OCI-LY7 (cell line): ENCODE results near the gene ANKRA2. TPM values are rescaled to one million over a fixed set of nuclear protein-coding genes. Genes with fewer than 3 reads are reported as not detected.

Experiments used
- BruUV-seq: library from RNA; stranded (reverse); fragments of 400-500 nt; replicated peaks from 2 replicates; lab custom pipeline; 2021; lab: Mats Ljungman, UMichigan
- CTCF ChIA-PET: fragments of 300-600 bp; sonication (Branson Sonifier 250); formaldehyde crosslinking; loops from one replicate; lab custom pipeline; 2022; ENCODE audit warnings: antibody characterized with exemption; ENCODE audit not compliant: unreplicated experiment; lab: Charles Lee
- POLR2A ChIA-PET: fragments of 300-600 bp; sonication (Branson Sonifier 250); formaldehyde crosslinking; loops from one replicate; lab custom pipeline; 2022; ENCODE audit warnings: antibody characterized with exemption; lab: Charles Lee
- DNase-seq: peaks from one replicate; pipeline ENCODE4 v3.0.0-alpha.2; 2015; ENCODE audit warnings: low spot score
- H2AFZ ChIP-seq: fragments of 200-600 bp; sonication (generic), shearing (Covaris generic); 2 replicates; pipeline ENCODE4 v1.6.1; 2014; ENCODE audit warnings: mild to moderate bottlenecking, antibody characterized with exemption, low read length, moderate library complexity
- H3K27ac ChIP-seq: fragments of 200-600 bp; sonication (generic); 2 replicates; pipeline ENCODE4 v1.5.1; 2014; ENCODE audit warnings: mixed run types, low read depth, mild to moderate bottlenecking, moderate library complexity, low read length, inconsistent platforms; ENCODE audit not compliant: poor library complexity, severe bottlenecking
- H3K36me3 ChIP-seq: fragments of 200-600 bp; sonication (generic); 2 replicates; pipeline ENCODE4 v1.6.1; 2014; ENCODE audit warnings: mild to moderate bottlenecking, antibody characterized with exemption, low read length, moderate library complexity, mixed read lengths; ENCODE audit not compliant: insufficient read depth
- H3K4me1 ChIP-seq: fragments of 200-600 bp; sonication (generic); 2 replicates; pipeline ENCODE4 v1.5.1; 2014; ENCODE audit warnings: mild to moderate bottlenecking, low read length; ENCODE audit not compliant: insufficient read depth, poor library complexity, severe bottlenecking
- H3K4me2 ChIP-seq: fragments of 200-600 bp; sonication (generic); 2 replicates; pipeline ENCODE4 v1.6.1; 2014; ENCODE audit warnings: mild to moderate bottlenecking, low read length
- H3K4me3 ChIP-seq: fragments of 200-600 bp; sonication (generic); 2 replicates; pipeline ENCODE4 v1.5.1; 2014; ENCODE audit warnings: mild to moderate bottlenecking, low read depth, low read length; ENCODE audit not compliant: poor library complexity, severe bottlenecking
- H3K79me2 ChIP-seq: fragments of 200-600 bp; sonication (generic); 2 replicates; pipeline ENCODE4 v1.6.1; 2016; ENCODE audit warnings: low read depth, mild to moderate bottlenecking, low read length, moderate library complexity, mixed read lengths; ENCODE audit not compliant: insufficient read depth
- H3K9me2 ChIP-seq: fragments of 200-600 bp; sonication (generic); 2 replicates; pipeline ENCODE4 v1.6.1; 2016; ENCODE audit warnings: mild to moderate bottlenecking, low read length, mixed read lengths; ENCODE audit not compliant: insufficient read depth
- H3K9me3 ChIP-seq: fragments of 200-600 bp; sonication (generic); 2 replicates; pipeline ENCODE4 v1.6.1; 2014; ENCODE audit warnings: mild to moderate bottlenecking, mixed run types, low read length, mixed read lengths
- H4K20me1 ChIP-seq: fragments of 200-600 bp; sonication (generic); 2 replicates; pipeline ENCODE4 v1.6.1; 2014; ENCODE audit warnings: mild to moderate bottlenecking, antibody characterized with exemption, low read length, moderate library complexity, mixed read lengths; ENCODE audit not compliant: insufficient read depth
- EZH2phosphoT487 ChIP-seq: fragments of 200-600 bp; sonication (generic); IDR thresholded peaks from 2 replicates; pipeline ENCODE4 v1.6.1; 2018; ENCODE audit warnings: low read depth, borderline replicate concordance, mild to moderate bottlenecking, mixed run types, antibody characterized with exemption, low read length, moderate library complexity, mixed read lengths
- intact Hi-C: fragments of 100-400 bp; cut with micrococcal nuclease; formaldehyde crosslinking; loops from one replicate; pipeline ENCODE4 v1.10.0; 2022; ENCODE audit not compliant: unreplicated experiment
- total RNA-seq, 2 experiments: library from RNA; depleted of rRNA in 1 of 2; stranded (reverse); fragments of >200 nt in 1 of 2; shearing (Covaris generic) in 1 of 2; gene quantifications; 2 replicates each; pipeline ENCODE4 v1.2.3, GENCODE V29; 2014 to 2022
- TF ChIP-seq, protein P1 (sequence below): fragments of 200-600 bp; sonication (generic); conservative IDR thresholded peaks from 2 replicates; pipeline ENCODE4 v1.5.1; 2014; ENCODE audit warnings: mild to moderate bottlenecking, antibody characterized with exemption, low read length, moderate library complexity, mixed read lengths

ANKRA2 gene
- total RNA-seq, 2 experiments from 2014 or later, result 13.1 to 17.5 TPM

DNA sequence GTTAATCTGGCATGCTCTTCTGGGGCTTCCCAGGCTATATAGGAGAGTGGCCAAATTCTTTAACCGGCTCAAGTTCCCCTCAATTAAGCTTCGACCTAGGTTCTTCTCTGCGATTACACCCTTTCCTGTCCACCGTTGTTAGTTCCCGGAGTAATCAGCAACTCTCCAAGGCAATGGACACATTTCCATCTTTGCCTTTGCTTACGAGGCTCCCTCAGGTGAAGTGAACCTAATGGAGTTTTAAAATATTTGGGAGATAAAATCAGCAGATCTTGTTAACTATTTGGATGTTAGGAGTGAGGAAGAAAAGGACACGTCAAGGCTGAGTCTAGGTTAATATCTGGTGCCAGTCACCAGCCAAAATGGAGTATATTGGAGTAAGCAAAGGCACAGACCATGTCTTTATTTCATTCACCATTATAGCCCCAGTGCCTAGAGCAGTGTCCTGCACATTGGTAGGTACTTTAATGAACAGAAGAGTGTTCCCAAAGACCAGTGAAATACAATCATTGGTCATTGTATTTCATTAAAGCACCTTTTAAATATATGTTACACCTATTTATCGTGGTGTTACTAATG, 619 bp upstream of the ANKRA2 start:
- Histone ChIP-seq H3K79me2 (peaks cover 60% of the 10 kb centered on the region), H3K4me2 (peak overlapping the region; percentile 88), H3K4me1 (peaks cover 31% of the 10 kb centered on the region), H3K36me3 (peaks cover 43% of the 10 kb centered on the region), H3K9me3 (no peaks in the 10 kb centered on the region), H4K20me1 (no peaks in the 10 kb centered on the region), H3K27ac (peak overlapping the region; percentile 73), H3K4me3 (peak overlapping the region; percentile 80), H3K9me2 (no peaks in the 10 kb centered on the region), H2AFZ (peak overlapping the region; percentile 93)
- CTCF ChIA-PET, result no interaction called here
- intact Hi-C loops, result loop anchor here (1.0 kb wide), 1 partner anchor 68 kb away; the partner anchor contains the start of gene BTF3
- no peak for TF ChIP-seq EZH2phosphoT487
- TF ChIP-seq, protein P1, sequence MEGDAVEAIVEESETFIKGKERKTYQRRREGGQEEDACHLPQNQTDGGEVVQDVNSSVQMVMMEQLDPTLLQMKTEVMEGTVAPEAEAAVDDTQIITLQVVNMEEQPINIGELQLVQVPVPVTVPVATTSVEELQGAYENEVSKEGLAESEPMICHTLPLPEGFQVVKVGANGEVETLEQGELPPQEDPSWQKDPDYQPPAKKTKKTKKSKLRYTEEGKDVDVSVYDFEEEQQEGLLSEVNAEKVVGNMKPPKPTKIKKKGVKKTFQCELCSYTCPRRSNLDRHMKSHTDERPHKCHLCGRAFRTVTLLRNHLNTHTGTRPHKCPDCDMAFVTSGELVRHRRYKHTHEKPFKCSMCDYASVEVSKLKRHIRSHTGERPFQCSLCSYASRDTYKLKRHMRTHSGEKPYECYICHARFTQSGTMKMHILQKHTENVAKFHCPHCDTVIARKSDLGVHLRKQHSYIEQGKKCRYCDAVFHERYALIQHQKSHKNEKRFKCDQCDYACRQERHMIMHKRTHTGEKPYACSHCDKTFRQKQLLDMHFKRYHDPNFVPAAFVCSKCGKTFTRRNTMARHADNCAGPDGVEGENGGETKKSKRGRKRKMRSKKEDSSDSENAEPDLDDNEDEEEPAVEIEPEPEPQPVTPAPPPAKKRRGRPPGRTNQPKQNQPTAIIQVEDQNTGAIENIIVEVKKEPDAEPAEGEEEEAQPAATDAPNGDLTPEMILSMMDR, result no peak
- POLR2A ChIA-PET, result interaction anchor here (0.9 to 2.0 kb wide), 2 partner anchors 11 to 62 kb away, joined by 4 to 10 read pairs; no protein-coding TSS in a partner anchor
- TSS peak; percentile 84 for BruUV-seq
- DNase-seq, result no peak

DNA sequence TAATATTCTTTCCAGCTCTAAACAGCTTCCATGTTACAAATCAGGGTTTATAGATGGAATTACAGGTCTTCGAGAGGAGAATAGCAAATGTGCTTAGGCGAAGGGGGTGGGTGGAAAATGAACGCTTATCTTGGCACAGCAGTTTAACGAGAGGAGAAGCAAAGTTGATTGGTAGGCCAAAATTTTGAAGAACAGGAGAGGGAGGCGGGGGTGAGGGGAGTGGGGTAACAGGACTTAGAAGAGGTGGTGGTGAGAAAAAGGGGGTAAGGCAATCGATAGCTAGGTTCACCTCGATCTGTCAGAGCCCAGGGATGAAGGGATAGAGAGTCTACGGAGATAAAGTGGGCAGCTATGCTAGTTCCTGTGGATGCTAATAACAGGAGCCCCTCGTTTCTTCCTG, 764 bp downstream of the ANKRA2 start:
- intact Hi-C loops, result loop anchor here (1.0 kb wide), 1 partner anchor 66 kb away; the partner anchor contains the start of gene BTF3
- no peaks in the 10 kb centered on the region for H3K9me3 ChIP-seq
- peak overlapping the region; percentile 80 for H3K4me3 ChIP-seq
- peak overlapping the region; percentile 93 for H2AFZ ChIP-seq
- ChIA-PET POLR2A (interaction anchor here (0.5 to 2.0 kb wide), 12 partner anchors 9 to 1776 kb away, joined by 3 to 10 read pairs (median 5); no protein-coding TSS in a partner anchor), CTCF (interaction anchor here (1.4 kb wide), 1 partner anchor 9 kb away, joined by 4 read pairs; no protein-coding TSS in a partner anchor)
- peak overlapping the region; percentile 73 for H3K27ac ChIP-seq
- peaks cover 39% of the 10 kb centered on the region for H3K36me3 ChIP-seq
- H3K79me2 ChIP-seq, result peaks cover 59% of the 10 kb centered on the region
- DNase-seq, result peak; percentile 5
- peaks cover 31% of the 10 kb centered on the region for H3K4me1 ChIP-seq
- no peaks in the 10 kb centered on the region for H4K20me1 ChIP-seq
- peak overlapping the region; percentile 99 for H3K4me2 ChIP-seq
- no TSS peak for BruUV-seq
- H3K9me2 ChIP-seq, result no peaks in the 10 kb centered on the region
- TF ChIP-seq EZH2phosphoT487, result no peak
- TF ChIP-seq, protein P1, result no peak

DNA sequence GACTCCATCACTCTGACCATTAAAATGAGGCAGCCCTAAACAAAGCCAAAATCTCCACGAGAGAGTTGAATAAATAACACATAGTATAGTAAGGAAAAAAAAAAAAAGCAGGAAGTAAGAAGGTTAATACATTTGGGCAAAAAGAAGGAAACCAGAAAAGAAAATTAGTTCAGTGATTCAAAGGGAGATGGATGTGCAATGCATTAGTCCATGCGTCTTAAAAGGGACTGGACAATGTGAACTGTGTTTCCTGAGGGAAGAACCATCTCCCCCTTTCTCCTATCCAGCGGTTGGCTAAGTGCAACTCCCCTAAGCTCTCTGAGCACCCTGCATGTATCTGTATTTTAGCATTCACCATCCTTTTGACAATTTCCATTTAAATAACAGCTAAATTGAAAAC, 1.4 kb downstream of the ANKRA2 start:
- Histone ChIP-seq H3K79me2 (peaks cover 52% of the 10 kb centered on the region), H2AFZ (peak overlapping the region; percentile 93; the same call in 1 of the 2 replicates), H3K4me2 (peak overlapping the region; percentile 99), H3K27ac (no peak overlapping the region), H3K9me3 (no peaks in the 10 kb centered on the region), H4K20me1 (no peaks in the 10 kb centered on the region), H3K9me2 (no peaks in the 10 kb centered on the region), H3K4me1 (peaks cover 31% of the 10 kb centered on the region), H3K4me3 (peak overlapping the region; percentile 80), H3K36me3 (peaks cover 35% of the 10 kb centered on the region)
- no TSS peak for BruUV-seq
- intact Hi-C loops, result no loop called here
- ChIA-PET POLR2A (interaction anchor here (0.5 to 2.0 kb wide), 12 partner anchors 9 to 1168 kb away, joined by 3 to 10 read pairs (median 5); no protein-coding TSS in a partner anchor), CTCF (no interaction called here)
- no peak for TF ChIP-seq EZH2phosphoT487
- TF ChIP-seq, protein P1, result no peak
- DNase-seq, result peak; percentile 4
